Large intestine (tissue), 12 donors: ENCODE measurements around the gene CXCL13. TPM values are rescaled to one million over a fixed set of nuclear protein-coding genes. Genes with fewer than 3 reads are reported as not detected.
"Not testable (repeated sequence)": the region's sequence is repeated elsewhere in the genome, so short reads cannot be mapped to it uniquely, and the experiment has no call there.

Experiments used
- DNase-seq, 2 donors: peaks; one replicate each; pipeline versions ENCODE4 v3.0.0 to v3.0.0-alpha.2; 2013
- H3K27ac ChIP-seq: one replicate; pipeline ENCODE4 v1.5.1; 2013; ENCODE audit warnings: low read length
- H3K27me3 ChIP-seq: 2 replicates; pipeline ENCODE4 v1.6.1; 2013; ENCODE audit warnings: low read length; ENCODE audit not compliant: control insufficient read depth, insufficient read depth
- H3K36me3 ChIP-seq: 2 replicates; pipeline ENCODE4 v1.6.1; 2013; ENCODE audit warnings: low read length; ENCODE audit not compliant: control insufficient read depth, insufficient read depth
- H3K4me1 ChIP-seq: one replicate; pipeline ENCODE4 v1.6.1; 2013; ENCODE audit warnings: low read length; ENCODE audit not compliant: control insufficient read depth, insufficient read depth
- H3K4me3 ChIP-seq: one replicate; pipeline ENCODE4 v1.5.1; 2013; ENCODE audit warnings: low read length
- H3K9me3 ChIP-seq: one replicate; pipeline ENCODE4 v1.6.1; 2013; ENCODE audit warnings: mild to moderate bottlenecking, low read depth, low read length, moderate library complexity; ENCODE audit not compliant: control insufficient read depth
- WGBS: methylation state at CpG from one replicate; pipeline ENCODE4 v1.1.5; 2013; ENCODE audit warnings: low lambda C conversion rate; ENCODE audit not compliant: insufficient coverage; 5-methylcytosine and 5-hydroxymethylcytosine counted together
- long read RNA-seq, 11 donors: transcript quantifications; one replicate each; lab custom pipeline, GENCODE V29; 2026
- polyA plus RNA-seq: library from polyadenylated mRNA; unstranded; fragments of 120-200 nt; gene quantifications from one replicate; pipeline ENCODE4 v1.2.1, GENCODE V29; 2013

The CXCL13 gene, protein sequence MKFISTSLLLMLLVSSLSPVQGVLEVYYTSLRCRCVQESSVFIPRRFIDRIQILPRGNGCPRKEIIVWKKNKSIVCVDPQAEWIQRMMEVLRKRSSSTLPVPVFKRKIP
- 5.2 TPM for polyA plus RNA-seq
- long read RNA-seq, donor 1: 0 reads
- long read RNA-seq, donor 2: 0 reads
- long read RNA-seq, donor 3: 0 reads
- long read RNA-seq, donor 4: 0 reads
- long read RNA-seq, donor 5: 0 reads
- long read RNA-seq, donor 6: 0 reads
- long read RNA-seq, donor 7: 0 reads
- long read RNA-seq, donor 8: 0 reads
- long read RNA-seq, donor 9: 0 reads
- long read RNA-seq, donor 10: 0 reads
- long read RNA-seq, donor 11: 0 reads

DNA sequence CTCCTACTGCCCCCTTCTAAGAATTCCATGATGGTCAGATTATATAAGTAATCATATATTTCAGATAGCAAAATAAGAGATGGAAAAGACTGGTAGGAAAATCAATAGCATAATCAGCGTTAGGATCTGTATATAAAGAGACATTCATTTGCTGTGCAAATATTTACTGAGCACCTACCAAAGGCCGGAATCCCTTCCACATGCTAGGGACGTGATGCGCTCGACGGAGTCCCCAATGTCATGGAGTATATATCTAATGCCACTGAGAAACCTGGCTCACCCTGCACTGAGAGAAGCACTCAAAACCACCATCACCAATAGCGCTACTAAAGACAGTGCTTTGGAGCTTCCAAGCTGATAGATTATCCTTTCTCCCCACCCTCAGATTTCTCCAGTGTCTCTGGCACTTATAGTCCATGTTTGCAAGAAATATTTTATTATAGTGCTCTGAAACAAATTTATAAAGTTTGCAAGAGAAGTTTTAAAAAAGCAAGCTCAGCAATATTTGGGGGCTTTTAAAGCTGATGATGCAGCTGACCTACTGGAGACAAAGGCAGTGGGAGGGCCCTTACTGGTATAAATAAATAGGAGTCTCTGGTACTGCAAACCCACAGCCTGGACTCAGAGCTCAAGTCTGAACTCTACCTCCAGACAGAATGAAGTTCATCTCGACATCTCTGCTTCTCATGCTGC is at the start of gene CXCL13:
TSS of gene CXCL13 (plus strand) at position 611 of the 693 bp plus-strand sequence. CDS start at position 657, 46 bp downstream.
- DNase-seq: no peak
- H3K36me3 ChIP-seq: no peaks in the 10 kb centered on the region
- no peaks in the 10 kb centered on the region for H3K4me1 ChIP-seq
- H3K27me3 ChIP-seq: peaks cover 6% of the 10 kb centered on the region
- no peak within 1 kb of the TSS for H3K4me3 ChIP-seq
- WGBS: 100% methylated on average over 1 of the region's 8 CpGs
- no peaks in the 10 kb centered on the region for H3K9me3 ChIP-seq
- H3K27ac ChIP-seq: no peak within 1 kb of the TSS

DNA sequence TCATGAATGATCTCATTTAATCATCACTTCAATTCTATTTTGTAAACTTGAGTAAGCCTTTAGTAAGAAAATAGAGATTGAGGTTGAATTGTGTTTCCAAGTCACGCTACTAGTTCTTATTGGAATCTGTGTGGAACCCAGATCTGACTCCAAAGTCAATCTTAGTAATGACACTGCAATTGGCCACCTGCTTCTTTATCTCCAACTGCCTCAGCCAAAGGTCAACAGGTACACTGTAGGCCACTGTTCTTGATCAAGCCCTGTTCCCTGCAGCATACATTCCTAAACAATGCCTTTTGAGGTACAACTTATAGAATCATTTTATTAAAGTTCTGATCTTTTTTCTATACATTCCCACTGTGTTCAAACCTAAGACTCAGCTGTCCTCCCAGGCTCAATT is 45.5 kb upstream of the CXCL13 start:
- Histone ChIP-seq H3K4me1 (peaks cover 9% of the 10 kb centered on the region), H3K27ac (peak overlapping the region; percentile 46), H3K27me3 (no peaks in the 10 kb centered on the region), H3K36me3 (no peaks in the 10 kb centered on the region), H3K4me3 (no peak overlapping the region), H3K9me3 (peaks cover 11% of the 10 kb centered on the region)
- DNase-seq: peak; percentile 38 to 78
- WGBS: no CpG with 5 or more reads among the region's 1 CpG

DNA sequence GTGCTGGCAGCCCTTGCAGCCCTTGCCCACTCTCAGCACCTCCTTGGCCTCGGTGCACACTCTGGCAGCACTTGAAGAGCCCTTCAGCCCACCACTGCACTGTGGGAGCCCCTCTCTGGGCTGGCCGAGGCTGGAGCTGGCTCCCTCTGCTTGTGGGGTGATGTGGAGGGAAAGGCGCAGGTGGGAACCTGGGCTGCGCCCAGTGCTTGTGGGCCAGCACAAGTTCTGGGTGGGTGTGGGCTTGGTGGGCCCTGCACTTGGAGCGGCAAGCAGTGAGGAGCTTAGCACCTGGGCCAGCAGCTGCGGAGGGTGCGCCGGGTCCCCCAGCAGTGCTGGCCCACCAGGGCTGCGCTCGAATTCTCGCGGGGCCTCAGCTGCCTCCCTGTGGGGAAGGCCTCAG is 43.9 kb upstream of the CXCL13 start:
- not testable (repeated sequence) for DNase-seq, H3K36me3 ChIP-seq, H3K27ac ChIP-seq, H3K4me3 ChIP-seq, H3K4me1 ChIP-seq, H3K27me3 ChIP-seq, H3K9me3 ChIP-seq
- no CpG with 5 or more reads among the region's 12 CpGs for WGBS

DNA sequence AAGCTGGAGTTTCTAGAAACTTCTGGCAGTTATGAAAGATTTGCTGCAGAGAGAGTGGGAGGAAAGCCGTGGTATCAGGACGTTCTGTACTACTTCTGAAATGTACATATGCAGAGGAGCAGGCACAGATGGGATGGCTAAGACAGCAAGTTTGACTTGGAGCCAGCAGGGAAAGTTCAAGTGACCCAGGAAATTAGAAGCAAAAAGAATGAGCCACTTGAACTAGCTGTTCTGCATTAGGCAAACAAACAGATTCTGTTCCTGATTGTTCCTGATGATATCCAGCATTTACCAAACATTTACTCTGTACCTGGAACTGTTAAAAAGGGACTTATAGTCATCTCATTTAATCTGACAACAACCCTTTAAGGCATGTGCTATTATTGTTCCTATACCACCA is 41.4 kb upstream of the CXCL13 start:
- peaks cover 5% of the 10 kb centered on the region for H3K9me3 ChIP-seq
- no peak overlapping the region for H3K4me3 ChIP-seq
- no peak for DNase-seq
- no peaks in the 10 kb centered on the region for H3K36me3 ChIP-seq
- H3K4me1 ChIP-seq: peaks cover 9% of the 10 kb centered on the region
- WGBS: no CpG with 5 or more reads among the region's 2 CpGs
- H3K27me3 ChIP-seq: no peaks in the 10 kb centered on the region
- H3K27ac ChIP-seq: no peak overlapping the region

DNA sequence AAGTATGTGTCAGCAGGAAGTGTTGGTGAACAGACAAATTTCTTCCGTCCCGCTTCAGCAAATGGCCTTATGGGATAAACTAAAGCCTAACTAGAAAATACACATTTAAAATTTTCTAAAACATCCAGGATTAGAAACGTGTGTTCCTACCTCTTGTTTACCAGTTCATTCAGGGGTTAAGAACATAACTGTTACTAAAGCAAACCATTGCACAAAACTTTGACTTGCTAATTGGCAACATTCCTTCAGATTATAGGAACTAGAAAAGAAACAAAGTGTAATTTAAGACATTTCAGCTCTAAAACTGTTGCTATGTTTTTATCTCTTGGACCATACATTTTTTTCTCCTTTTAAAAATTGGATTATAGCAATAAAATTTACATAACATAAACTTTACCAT is 39.5 kb upstream of the CXCL13 start:
- Histone ChIP-seq H3K9me3 (peaks cover 12% of the 10 kb centered on the region), H3K27ac (no peak overlapping the region), H3K27me3 (no peaks in the 10 kb centered on the region), H3K4me1 (no peaks in the 10 kb centered on the region), H3K36me3 (no peaks in the 10 kb centered on the region), H3K4me3 (no peak overlapping the region)
- 100% methylated on average over 1 of the region's 3 CpGs for WGBS
- DNase-seq: no peak

DNA sequence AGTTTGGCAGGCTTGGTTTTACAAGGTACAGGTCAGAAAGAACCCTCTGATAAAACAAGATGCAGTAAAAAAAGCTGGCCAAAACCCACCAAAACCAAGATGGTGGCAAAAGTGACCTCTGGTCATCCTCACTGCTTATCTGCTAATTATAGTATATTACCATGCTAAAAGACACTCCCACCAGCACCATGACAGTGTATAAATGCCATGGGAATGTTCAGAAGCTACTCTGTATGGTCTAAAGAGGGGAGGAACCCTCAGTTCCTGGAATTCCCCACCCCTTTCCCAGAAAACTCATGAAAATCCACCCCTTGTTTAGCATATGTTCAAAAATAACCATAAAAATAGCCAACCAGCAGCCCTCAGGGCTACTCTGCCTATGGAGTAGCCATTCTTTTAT is 38.1 kb upstream of the CXCL13 start:
- Histone ChIP-seq H3K36me3 (no peaks in the 10 kb centered on the region), H3K9me3 (peaks cover 7% of the 10 kb centered on the region)

DNA sequence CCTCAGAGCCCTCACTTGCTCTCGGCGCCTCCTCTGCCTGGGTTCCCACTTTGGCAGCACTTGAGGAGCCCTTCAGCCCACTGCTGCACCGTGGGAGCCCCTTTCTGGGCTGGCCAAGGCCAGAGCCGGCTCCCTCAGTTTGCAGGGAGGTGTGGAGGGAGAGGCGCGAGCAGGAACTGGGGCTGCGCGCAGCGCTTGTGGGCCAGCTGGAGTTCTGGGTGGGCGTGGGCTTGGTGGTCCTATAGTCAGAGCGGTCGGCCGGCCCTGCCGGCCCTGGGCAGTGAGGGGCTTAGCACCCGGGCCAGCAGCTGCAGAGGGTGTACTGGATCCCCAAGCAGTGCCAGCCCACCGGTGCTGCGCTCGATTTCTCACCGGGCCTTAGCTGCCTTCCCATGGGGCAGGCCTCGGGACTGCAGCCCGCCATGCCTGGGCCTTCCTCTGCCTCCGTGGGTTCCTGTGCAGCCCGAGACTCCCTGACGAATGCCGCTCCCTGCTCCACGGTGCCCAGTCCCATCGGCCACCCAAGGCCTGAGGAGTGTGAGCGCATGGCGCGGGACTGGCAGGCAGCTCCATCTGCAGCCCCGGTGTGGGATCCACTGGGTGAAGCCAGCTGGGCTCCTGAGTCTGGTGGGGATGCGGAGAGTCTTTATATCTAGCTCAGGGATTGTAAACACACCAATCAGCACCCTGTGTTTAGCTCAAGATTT is 35.0 kb upstream of the CXCL13 start:
- not testable (repeated sequence) for H3K36me3 ChIP-seq, H3K27me3 ChIP-seq, H3K27ac ChIP-seq, H3K9me3 ChIP-seq, DNase-seq, H3K4me1 ChIP-seq, H3K4me3 ChIP-seq
- WGBS: no CpG with 5 or more reads among the region's 32 CpGs

More for the DNA sequence above, 38.1 kb upstream of the CXCL13 start:
- H3K4me3 ChIP-seq: no peak overlapping the region
- no peak for DNase-seq
- H3K4me1 ChIP-seq: no peaks in the 10 kb centered on the region
- H3K27ac ChIP-seq: no peak overlapping the region
- H3K27me3 ChIP-seq: no peaks in the 10 kb centered on the region

DNA sequence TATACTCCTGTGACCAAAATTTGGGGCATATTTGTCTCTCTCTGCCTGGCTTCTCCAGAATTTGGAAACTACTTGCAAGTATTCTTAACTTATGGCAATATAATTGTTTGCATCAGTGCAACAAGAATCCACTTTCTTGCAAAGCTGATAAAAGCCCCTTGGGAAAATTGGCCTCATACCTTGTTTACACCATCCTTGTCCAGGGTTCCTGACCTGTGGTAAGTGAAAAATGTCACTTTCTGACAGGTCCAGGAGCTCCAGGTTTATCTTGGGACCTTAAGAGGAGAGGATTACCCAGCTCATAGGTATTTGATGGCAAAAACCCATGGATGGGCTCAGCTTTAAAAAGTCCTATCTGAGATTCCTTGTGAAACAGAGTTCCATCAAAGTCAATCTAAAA is 29.3 kb upstream of the CXCL13 start:
- no peak overlapping the region for H3K4me3 ChIP-seq
- no peak overlapping the region for H3K27ac ChIP-seq
- H3K4me1 ChIP-seq: no peaks in the 10 kb centered on the region
- H3K27me3 ChIP-seq: no peaks in the 10 kb centered on the region
- H3K36me3 ChIP-seq: no peaks in the 10 kb centered on the region
- no peak for DNase-seq
- H3K9me3 ChIP-seq: no peaks in the 10 kb centered on the region

DNA sequence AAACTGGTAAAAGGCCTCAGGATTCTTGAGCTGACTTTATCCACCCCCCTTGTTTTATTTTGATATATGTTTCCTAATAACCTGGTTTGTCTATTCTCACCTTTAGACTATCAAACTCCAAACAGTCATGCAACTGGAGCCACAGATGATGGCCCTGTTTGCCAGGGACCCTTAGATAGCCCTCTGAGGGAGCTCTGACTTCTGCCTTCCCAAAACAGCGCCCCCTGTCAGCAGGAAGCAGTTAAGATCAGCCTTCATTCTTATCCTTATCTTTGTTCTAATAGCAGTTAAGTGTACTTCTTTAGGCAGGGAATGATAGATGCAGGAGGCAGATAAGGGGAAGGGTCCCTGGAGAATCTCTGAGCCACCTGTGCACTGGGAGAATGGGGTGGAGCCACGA is 27.5 kb upstream of the CXCL13 start:
- no peak for DNase-seq
- WGBS: no CpG with 5 or more reads among the region's 2 CpGs
- no peaks in the 10 kb centered on the region for H3K36me3 ChIP-seq

DNA sequence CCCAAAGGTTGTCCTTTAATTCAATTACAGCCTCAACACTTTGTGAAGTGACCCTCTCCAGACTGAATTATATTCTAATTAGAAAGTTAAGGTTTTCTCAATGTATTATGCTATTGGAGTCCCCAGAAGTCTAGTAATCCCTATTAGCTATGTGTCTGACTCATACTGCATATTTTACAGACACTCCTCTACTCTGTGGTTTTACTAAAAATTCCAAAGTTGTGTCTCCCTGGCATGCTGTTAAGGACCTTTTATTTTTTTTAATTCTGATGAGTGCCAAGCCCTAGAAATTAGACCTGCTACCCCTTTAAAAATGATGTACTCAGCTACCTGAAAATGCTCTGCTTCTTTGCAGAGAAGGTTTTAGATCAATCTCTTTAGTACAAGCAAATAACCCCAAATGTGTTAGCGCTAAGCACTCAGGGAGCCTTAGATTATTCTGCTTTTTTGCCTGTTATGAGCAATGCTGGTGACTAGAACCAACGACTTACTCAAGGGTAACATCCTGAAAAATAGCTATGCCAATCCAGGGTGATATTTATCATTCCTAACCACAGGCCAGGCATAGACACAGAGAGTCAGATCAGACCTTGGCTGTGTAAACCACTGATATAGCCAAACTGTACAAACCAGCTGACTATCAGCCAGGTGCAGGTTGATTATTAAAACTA is 26.1 kb upstream of the CXCL13 start:
- DNase-seq: no peak
- Histone ChIP-seq H3K4me3 (no peak overlapping the region), H3K4me1 (no peaks in the 10 kb centered on the region), H3K36me3 (no peaks in the 10 kb centered on the region), H3K27ac (no peak overlapping the region), H3K27me3 (no peaks in the 10 kb centered on the region), H3K9me3 (no peaks in the 10 kb centered on the region)
- no CpG with 5 or more reads among the region's 2 CpGs for WGBS

More for the DNA sequence above, 27.5 kb upstream of the CXCL13 start:
- Histone ChIP-seq H3K4me3 (no peak overlapping the region), H3K9me3 (no peaks in the 10 kb centered on the region), H3K27ac (no peak overlapping the region), H3K4me1 (no peaks in the 10 kb centered on the region), H3K27me3 (no peaks in the 10 kb centered on the region)
